Measurements from ENCODE around the gene TMEM86B. TPM values are rescaled to one million over a fixed set of nuclear protein-coding genes. Genes with fewer than 3 reads are reported as not detected.
A peak's percentile ranks its signal among the peaks of the same experiment; 100 is the strongest.

The TMEM86B gene
- total RNA-seq, 1 donor from 2014 or later = 4.8 TPM

- TF ChIP-seq CTCF (IDR thresholded peaks at IDR 0.05) = no peak
- H3K27ac ChIP-seq = no peak overlapping the region
Measured at GRCh38 chr19:55248166-55248675, 19.7 kb upstream of the TMEM86B start.

GRCh38 chr19:55247621-55248099 lies 19.1 kb upstream of the TMEM86B start:
- intact Hi-C loops (cut with DNase I) = no loop called here
- Histone ChIP-seq H3K4me1 (peaks cover 50% of the 10 kb centered on the region), H3K36me3 (peaks cover 45% of the 10 kb centered on the region), H3K27ac (no peak overlapping the region), H3K9me3 (no peaks in the 10 kb centered on the region), H3K27me3 (ENCODE audit: low read depth) (no peaks in the 10 kb centered on the region), H3K4me3 (no peak overlapping the region)
- DNase-seq (peak; percentile 86), ATAC-seq (peak; percentile 78 to 84)
- TF ChIP-seq CTCF (IDR thresholded peaks at IDR 0.05) = no peak

More at GRCh38 chr19:55248166-55248675, 19.7 kb upstream of the TMEM86B start:
- DNase-seq (no peak), ATAC-seq (no peak)
- Histone ChIP-seq H3K9me3 (no peaks in the 10 kb centered on the region), H3K27me3 (ENCODE audit: low read depth) (no peaks in the 10 kb centered on the region), H3K4me1 (peaks cover 56% of the 10 kb centered on the region), H3K36me3 (peaks cover 39% of the 10 kb centered on the region), H3K4me3 (no peak overlapping the region)
- intact Hi-C loops (cut with DNase I) = no loop called here

- no peak overlapping the region for H3K4me3 ChIP-seq
- H3K36me3 ChIP-seq = peaks cover 54% of the 10 kb centered on the region
- peaks cover 41% of the 10 kb centered on the region for H3K4me1 ChIP-seq
- H3K9me3 ChIP-seq = no peaks in the 10 kb centered on the region
- DNase-seq = no peak
- no peaks in the 10 kb centered on the region for H3K27me3 ChIP-seq (ENCODE audit: low read depth)
- H3K27ac ChIP-seq = peak overlapping the region; percentile 18
- TF ChIP-seq CTCF (IDR thresholded peaks at IDR 0.05) = no peak
- intact Hi-C loops (cut with DNase I) = no loop called here
- ATAC-seq = no peak
Measured at GRCh38 chr19:55246462-55247451, 18.2 kb upstream of the TMEM86B start.

- intact Hi-C loops (cut with DNase I) = no loop called here
- Histone ChIP-seq H3K27me3 (ENCODE audit: low read depth) (no peaks in the 10 kb centered on the region), H3K4me1 (peaks cover 28% of the 10 kb centered on the region), H3K4me3 (no peak overlapping the region), H3K9me3 (no peaks in the 10 kb centered on the region), H3K36me3 (peaks cover 66% of the 10 kb centered on the region), H3K27ac (no peak overlapping the region)
- TF ChIP-seq CTCF (IDR thresholded peaks at IDR 0.05) = no peak
- DNase-seq (no peak), ATAC-seq (no peak)
Measured at GRCh38 chr19:55245236-55245904, 16.8 kb upstream of the TMEM86B start.

- Histone ChIP-seq H3K27me3 (ENCODE audit: low read depth) (no peaks in the 10 kb centered on the region), H3K9me3 (no peaks in the 10 kb centered on the region), H3K4me1 (peaks cover 21% of the 10 kb centered on the region), H3K36me3 (peaks cover 77% of the 10 kb centered on the region), H3K27ac (no peak overlapping the region), H3K4me3 (no peak overlapping the region)
- intact Hi-C loops (cut with DNase I) = no loop called here
- ATAC-seq (no peak), DNase-seq (no peak)
- TF ChIP-seq CTCF (IDR thresholded peaks at IDR 0.05) = no peak
Measured at GRCh38 chr19:55244004-55244680, 15.6 kb upstream of the TMEM86B start.

Data from lower lobe of right lung (tissue), 2 donors.